GM12892 (cell line): Measurements from ENCODE around the gene EXOC3L1.

Source experiments
- POLR2A ChIP-seq: IDR thresholded peaks from 2 replicates; pipeline ENCODE4 v1.6.1; 2011; ENCODE audit warnings: low read depth, low read length, control low read depth
- TAF1 ChIP-seq: IDR thresholded peaks from 2 replicates; pipeline ENCODE4 v1.6.1; 2011; ENCODE audit warnings: low read depth, mild to moderate bottlenecking, control low read depth, low read length, borderline replicate concordance

DNA sequence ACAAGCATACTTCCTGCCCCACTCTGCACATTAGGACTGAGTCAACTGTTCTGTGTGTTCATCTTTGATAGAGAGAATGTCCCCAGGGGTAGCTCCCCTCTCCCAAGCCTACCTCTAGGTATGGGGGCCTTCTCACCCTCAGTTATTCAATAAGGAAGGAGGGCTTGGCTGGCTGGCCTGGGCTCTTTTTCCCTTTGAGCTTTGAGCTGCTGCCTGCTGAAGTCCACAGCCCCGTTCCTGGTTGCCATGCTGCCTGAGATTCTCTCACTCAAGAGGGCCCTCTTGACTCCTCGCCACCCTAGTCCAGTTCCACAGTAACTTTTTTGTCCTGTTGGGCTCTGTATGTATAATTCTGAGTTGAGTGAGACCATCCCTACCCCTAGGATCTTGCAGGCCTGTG lies 44.2 kb downstream of the EXOC3L1 start:
- no peak for TF ChIP-seq TAF1
- TF ChIP-seq POLR2A: no peak
